Kidney epithelial cell (primary cell): Measurements from ENCODE around the gene WDR41. TPM values are rescaled to one million over a fixed set of nuclear protein-coding genes. Genes with fewer than 3 reads are reported as not detected.

ENCODE experiments used
- DNase-seq: peaks from one replicate; pipeline ENCODE4 v3.0.0-alpha.2; 2010; ENCODE audit warnings: low read depth
- H3K27me3 ChIP-seq: 2 replicates; pipeline ENCODE4 v1.6.0; 2011; ENCODE audit warnings: low read length; ENCODE audit not compliant: control insufficient read depth, insufficient read depth
- H3K36me3 ChIP-seq: 2 replicates; pipeline ENCODE4 v1.5.1; 2011; ENCODE audit warnings: low read length; ENCODE audit not compliant: control insufficient read depth, insufficient read depth
- H3K4me3 ChIP-seq: 2 replicates; pipeline ENCODE4 v1.5.1; 2011; ENCODE audit warnings: low read depth, mild to moderate bottlenecking, control low read depth, low read length
- total RNA-seq: library from RNA; depleted of rRNA; stranded (reverse); fragments of >200 nt; gene quantifications from 2 replicates; pipeline ENCODE4 v1.2.3, GENCODE V29; 2015
- TF ChIP-seq, protein P1 (sequence below): IDR thresholded peaks from 2 replicates; pipeline ENCODE4 v1.5.1; 2011; ENCODE audit warnings: mild to moderate bottlenecking, moderate library complexity, low read length, control low read depth, inconsistent platforms; ENCODE audit not compliant: insufficient read depth, poor library complexity, severe bottlenecking

Gene WDR41
- total RNA-seq, 1 donor from 2014 or later = 68.6 TPM

- TF ChIP-seq, protein P1, sequence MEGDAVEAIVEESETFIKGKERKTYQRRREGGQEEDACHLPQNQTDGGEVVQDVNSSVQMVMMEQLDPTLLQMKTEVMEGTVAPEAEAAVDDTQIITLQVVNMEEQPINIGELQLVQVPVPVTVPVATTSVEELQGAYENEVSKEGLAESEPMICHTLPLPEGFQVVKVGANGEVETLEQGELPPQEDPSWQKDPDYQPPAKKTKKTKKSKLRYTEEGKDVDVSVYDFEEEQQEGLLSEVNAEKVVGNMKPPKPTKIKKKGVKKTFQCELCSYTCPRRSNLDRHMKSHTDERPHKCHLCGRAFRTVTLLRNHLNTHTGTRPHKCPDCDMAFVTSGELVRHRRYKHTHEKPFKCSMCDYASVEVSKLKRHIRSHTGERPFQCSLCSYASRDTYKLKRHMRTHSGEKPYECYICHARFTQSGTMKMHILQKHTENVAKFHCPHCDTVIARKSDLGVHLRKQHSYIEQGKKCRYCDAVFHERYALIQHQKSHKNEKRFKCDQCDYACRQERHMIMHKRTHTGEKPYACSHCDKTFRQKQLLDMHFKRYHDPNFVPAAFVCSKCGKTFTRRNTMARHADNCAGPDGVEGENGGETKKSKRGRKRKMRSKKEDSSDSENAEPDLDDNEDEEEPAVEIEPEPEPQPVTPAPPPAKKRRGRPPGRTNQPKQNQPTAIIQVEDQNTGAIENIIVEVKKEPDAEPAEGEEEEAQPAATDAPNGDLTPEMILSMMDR = no peak
- no peak for DNase-seq
- no peaks in the 10 kb centered on the region for H3K36me3 ChIP-seq
Measured at GRCh38 chr5:77452351-77452750, 39.8 kb downstream of the WDR41 start.

GRCh38 chr5:77449981-77450380 lies 42.1 kb downstream of the WDR41 start:
- Histone ChIP-seq H3K4me3 (no peak overlapping the region), H3K27me3 (no peaks in the 10 kb centered on the region), H3K36me3 (no peaks in the 10 kb centered on the region)
- TF ChIP-seq, protein P1 = no peak
- DNase-seq = no peak

More at GRCh38 chr5:77452351-77452750, 39.8 kb downstream of the WDR41 start:
- H3K4me3 ChIP-seq = no peak overlapping the region
- H3K27me3 ChIP-seq = no peaks in the 10 kb centered on the region

DNA sequence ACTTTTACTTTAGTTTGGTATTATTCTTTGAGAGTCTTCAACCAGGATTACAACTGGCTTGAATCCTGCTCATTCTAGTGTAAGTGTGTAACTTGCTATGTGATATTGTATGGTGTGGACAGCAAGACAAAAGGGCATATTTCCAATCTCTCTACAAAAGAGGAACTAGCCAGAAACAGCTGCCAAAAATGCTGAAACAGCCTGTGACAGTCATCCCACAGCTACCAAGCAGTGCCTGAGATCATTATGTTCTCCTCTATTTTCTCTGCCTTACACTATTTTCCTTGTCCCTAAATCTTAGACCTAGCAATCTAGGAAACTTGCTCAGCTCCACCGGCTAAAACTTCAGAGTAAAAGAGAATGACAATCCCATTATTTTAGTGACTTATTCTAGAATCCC lies 42.8 kb downstream of the WDR41 start:
- H3K27me3 ChIP-seq = no peaks in the 10 kb centered on the region
- no peak overlapping the region for H3K4me3 ChIP-seq
- TF ChIP-seq, protein P1 = no peak
- H3K36me3 ChIP-seq = no peaks in the 10 kb centered on the region
- DNase-seq = no peak

DNA sequence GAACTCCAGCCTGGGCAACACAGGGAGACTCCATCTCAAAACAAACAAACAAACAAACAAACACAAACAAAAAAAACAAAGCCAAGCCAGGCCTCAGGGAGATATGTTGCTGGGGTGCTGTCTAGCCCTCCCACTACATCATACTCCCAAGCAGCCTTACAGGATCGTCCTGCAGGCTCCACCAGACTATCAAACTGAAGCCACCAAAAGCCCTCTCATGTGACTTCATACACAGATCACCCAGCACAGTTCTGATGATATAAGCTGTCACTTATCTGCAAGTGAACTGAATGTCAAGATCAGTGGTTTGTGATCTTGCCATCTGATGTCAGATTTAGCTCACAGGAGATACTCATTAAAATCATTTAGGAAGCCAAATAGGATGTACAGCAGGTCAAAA lies 43.3 kb downstream of the WDR41 start:
- no peaks in the 10 kb centered on the region for H3K27me3 ChIP-seq
- TF ChIP-seq, protein P1 = no peak
- no peaks in the 10 kb centered on the region for H3K36me3 ChIP-seq
- no peak for DNase-seq
- no peak overlapping the region for H3K4me3 ChIP-seq

DNA sequence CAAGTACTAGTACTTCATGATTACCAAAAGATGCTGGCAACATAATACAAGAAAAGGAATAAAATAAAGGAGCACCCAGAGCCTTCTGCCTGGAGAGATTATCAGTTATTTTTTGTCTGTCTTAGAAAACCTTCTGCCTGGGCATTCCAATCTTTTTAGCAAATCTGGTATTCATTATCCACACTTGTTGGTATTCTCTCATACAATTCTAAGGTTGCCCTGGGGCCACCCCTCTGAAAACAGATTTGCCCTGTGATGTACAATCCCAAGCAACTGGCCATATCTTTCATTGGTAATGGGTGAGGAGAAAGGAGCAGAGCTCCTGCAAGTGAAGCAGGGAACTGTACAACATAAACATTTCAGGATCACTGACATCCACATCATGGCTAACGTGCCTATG lies 47.8 kb downstream of the WDR41 start:
- no peak for DNase-seq
- Histone ChIP-seq H3K27me3 (no peaks in the 10 kb centered on the region), H3K36me3 (no peaks in the 10 kb centered on the region), H3K4me3 (no peak overlapping the region)
- TF ChIP-seq, protein P1 = no peak

GRCh38 chr5:77443670-77444069 lies 48.4 kb downstream of the WDR41 start:
- H3K4me3 ChIP-seq = no peak overlapping the region
- no peaks in the 10 kb centered on the region for H3K36me3 ChIP-seq
- no peaks in the 10 kb centered on the region for H3K27me3 ChIP-seq
- DNase-seq = no peak
- TF ChIP-seq, protein P1 = no peak
